ENCODE data around the gene UBE2G2. TPM values are rescaled to one million over a fixed set of nuclear protein-coding genes. Genes with fewer than 3 reads are reported as not detected.

The UBE2G2 gene
- total RNA-seq, 4 donors from 2014 or later: 90.4 to 127 (median 95.3) TPM

- TF ChIP-seq CTCF (IDR thresholded peaks at IDR 0.05): no peak
- TF ChIP-seq POLR2A (IDR thresholded peaks at IDR 0.05): no peak
- H3K9me3 ChIP-seq: no peaks in the 10 kb centered on the region
- no peaks in the 10 kb centered on the region for H3K36me3 ChIP-seq
- H3K27ac ChIP-seq: no peak overlapping the region
- no peak overlapping the region for H3K4me3 ChIP-seq (replicated peaks in 1 of 3)
- WGBS, 2 donors: 68 to 70% methylated on average over 5 of the region's 5 CpGs
- H3K27me3 ChIP-seq: no peaks in the 10 kb centered on the region
- intact Hi-C loops (cut with DNase I): no loop called here
- H3K4me1 ChIP-seq: peaks cover 5% of the 10 kb centered on the region in 2 donors
- no peak for DNase-seq
Measured at GRCh38 chr21:44822484-44823178, 21.0 kb upstream of the UBE2G2 start.

- DNase-seq: no peak
- Histone ChIP-seq H3K36me3 (no peaks in the 10 kb centered on the region), H3K4me1 (peaks cover 10 to 19% of the 10 kb centered on the region in 2 donors), H3K27ac (no peak overlapping the region), H3K9me3 (no peaks in the 10 kb centered on the region), H3K4me3 (replicated peaks in 1 of 3) (no peak overlapping the region), H3K27me3 (no peaks in the 10 kb centered on the region)
- intact Hi-C loops (cut with DNase I): no loop called here
- 82 to 87% methylated on average over 3 of the region's 3 CpGs for WGBS, 2 donors
- TF ChIP-seq CTCF (IDR thresholded peaks at IDR 0.05) (no peak), POLR2A (IDR thresholded peaks at IDR 0.05) (no peak)
Measured at GRCh38 chr21:44820851-44821250, 19.2 kb upstream of the UBE2G2 start.

- Histone ChIP-seq H3K4me1 (peaks cover 11 to 32% of the 10 kb centered on the region in 2 donors), H3K4me3 (replicated peaks in 1 of 3) (no peak overlapping the region), H3K9me3 (no peaks in the 10 kb centered on the region), H3K36me3 (no peaks in the 10 kb centered on the region), H3K27me3 (no peaks in the 10 kb centered on the region), H3K27ac (no peak overlapping the region)
- TF ChIP-seq POLR2A (IDR thresholded peaks at IDR 0.05) (no peak), CTCF (IDR thresholded peaks at IDR 0.05) (no peak)
- 94 to 96% methylated on average over 32 to 33 of the region's 33 CpGs for WGBS, 2 donors
- intact Hi-C loops (cut with DNase I): loop anchor here (5.0 to 10.0 kb wide), 2 partner anchors 48 to 115 kb away; no protein-coding TSS in a partner anchor
- no peak for DNase-seq
Measured at GRCh38 chr21:44819283-44820243, 17.9 kb upstream of the UBE2G2 start.

- 93% methylated on average over 8 of the region's 37 CpGs; no CpG with 5 or more reads in 1 of the 2 donors for WGBS, 2 donors
- H3K4me1 ChIP-seq: peaks cover 19 to 41% of the 10 kb centered on the region in 2 donors
- H3K27me3 ChIP-seq: no peaks in the 10 kb centered on the region
- no peaks in the 10 kb centered on the region for H3K9me3 ChIP-seq
- H3K4me3 ChIP-seq (replicated peaks in 1 of 3): peak overlapping the region; percentile 68 to 87 (median 76)
- H3K36me3 ChIP-seq: peaks cover 0 to 1% of the 10 kb centered on the region in 2 donors
- intact Hi-C loops (cut with DNase I): loop anchor here (5.0 to 10.0 kb wide), 2 partner anchors 49 to 116 kb away; no protein-coding TSS in a partner anchor
- no peak for DNase-seq
- peak overlapping the region; percentile 71 to 86 (median 80) for H3K27ac ChIP-seq
- TF ChIP-seq POLR2A (IDR thresholded peaks at IDR 0.05): no peak
- no peak for TF ChIP-seq CTCF (IDR thresholded peaks at IDR 0.05)
Measured at GRCh38 chr21:44818640-44819011, 17.0 kb upstream of the UBE2G2 start.
